Measurements from ENCODE around the gene POMGNT1.

DNA sequence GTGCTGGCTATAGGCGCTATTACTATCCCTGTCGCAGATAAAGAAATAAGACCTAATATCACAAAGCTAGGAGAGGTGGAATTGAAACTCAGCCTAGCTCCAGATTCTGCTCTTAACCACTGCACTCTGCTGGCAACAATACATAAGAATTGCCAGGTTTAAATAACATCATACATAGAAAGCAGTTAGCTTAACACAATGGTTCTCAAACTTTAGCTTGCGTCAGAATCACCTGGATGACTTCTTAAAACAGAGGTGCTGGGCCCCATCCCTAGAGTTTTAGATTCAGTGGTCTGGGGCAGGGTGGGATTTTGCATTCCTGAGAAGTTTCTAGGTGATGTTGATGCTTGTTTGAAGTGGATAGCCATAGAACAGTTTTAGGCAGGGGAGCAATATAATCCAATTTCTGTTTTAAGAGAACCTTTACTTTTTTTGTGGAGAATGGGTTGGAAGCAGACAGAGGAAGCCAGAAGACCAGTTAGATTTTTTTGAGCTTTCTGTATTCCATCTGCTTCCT, 1.1 kb upstream of the POMGNT1 start:
- TF ChIP-seq, protein P1, sequence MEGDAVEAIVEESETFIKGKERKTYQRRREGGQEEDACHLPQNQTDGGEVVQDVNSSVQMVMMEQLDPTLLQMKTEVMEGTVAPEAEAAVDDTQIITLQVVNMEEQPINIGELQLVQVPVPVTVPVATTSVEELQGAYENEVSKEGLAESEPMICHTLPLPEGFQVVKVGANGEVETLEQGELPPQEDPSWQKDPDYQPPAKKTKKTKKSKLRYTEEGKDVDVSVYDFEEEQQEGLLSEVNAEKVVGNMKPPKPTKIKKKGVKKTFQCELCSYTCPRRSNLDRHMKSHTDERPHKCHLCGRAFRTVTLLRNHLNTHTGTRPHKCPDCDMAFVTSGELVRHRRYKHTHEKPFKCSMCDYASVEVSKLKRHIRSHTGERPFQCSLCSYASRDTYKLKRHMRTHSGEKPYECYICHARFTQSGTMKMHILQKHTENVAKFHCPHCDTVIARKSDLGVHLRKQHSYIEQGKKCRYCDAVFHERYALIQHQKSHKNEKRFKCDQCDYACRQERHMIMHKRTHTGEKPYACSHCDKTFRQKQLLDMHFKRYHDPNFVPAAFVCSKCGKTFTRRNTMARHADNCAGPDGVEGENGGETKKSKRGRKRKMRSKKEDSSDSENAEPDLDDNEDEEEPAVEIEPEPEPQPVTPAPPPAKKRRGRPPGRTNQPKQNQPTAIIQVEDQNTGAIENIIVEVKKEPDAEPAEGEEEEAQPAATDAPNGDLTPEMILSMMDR (IDR thresholded peaks at IDR 0.05), result no peak
- TF ChIP-seq POLR2A (IDR thresholded peaks at IDR 0.05) (no peak), POLR2AphosphoS5 (IDR thresholded peaks at IDR 0.05) (no peak)
